Smooth muscle cell (in vitro differentiated cells): ENCODE data around the gene KCP. TPM values are rescaled to one million over a fixed set of nuclear protein-coding genes. Genes with fewer than 3 reads are reported as not detected.

Experiments used
- DNase-seq: peaks from one replicate; lab custom pipeline; 2025; ENCODE audit not compliant: unreplicated experiment; lab: John Stamatoyannopoulos, UW
- H2AFZ ChIP-seq: fragments of 200-600 bp; sonication (generic); 2 replicates; pipeline ENCODE4 v1.6.0; 2016; ENCODE audit warnings: antibody characterized with exemption, low read depth, mild to moderate bottlenecking
- H3F3A ChIP-seq: fragments of 200-600 bp; sonication (generic); 2 replicates; pipeline ENCODE4 v1.6.0; 2017; ENCODE audit warnings: antibody characterized with exemption, low read depth
- H3K27ac ChIP-seq: fragments of 200-600 bp; sonication (generic); 2 replicates; pipeline ENCODE4 v1.5.1; 2016; ENCODE audit warnings: low read depth, mild to moderate bottlenecking
- H3K27me3 ChIP-seq: fragments of 200-600 bp; sonication (generic); 2 replicates; pipeline ENCODE4 v1.6.1; 2016; ENCODE audit warnings: low read depth, mild to moderate bottlenecking
- H3K36me3 ChIP-seq: fragments of 200-600 bp; sonication (generic); 2 replicates; pipeline ENCODE4 v1.5.1; 2016; ENCODE audit warnings: low read depth
- H3K4me1 ChIP-seq: fragments of 200-600 bp; sonication (generic); 2 replicates; pipeline ENCODE4 v1.5.1; 2016; ENCODE audit warnings: low read depth
- H3K4me2 ChIP-seq: fragments of 200-600 bp; sonication (generic); 2 replicates; pipeline ENCODE4 v1.6.0; 2016; ENCODE audit warnings: mild to moderate bottlenecking
- H3K4me3 ChIP-seq: fragments of 200-600 bp; sonication (generic); 2 replicates; pipeline ENCODE4 v1.5.1; 2016; ENCODE audit warnings: mild to moderate bottlenecking
- H3K79me2 ChIP-seq: fragments of 200-600 bp; sonication (generic); 2 replicates; pipeline ENCODE4 v1.6.0; 2016; ENCODE audit warnings: low read depth, mild to moderate bottlenecking
- H3K9ac ChIP-seq: fragments of 200-600 bp; sonication (generic); 2 replicates; pipeline ENCODE4 v1.6.0; 2016; ENCODE audit warnings: low read depth
- H3K9me3 ChIP-seq: fragments of 200-600 bp; sonication (generic); replicated peaks from 2 replicates; pipeline ENCODE4 v1.5.1; 2016; ENCODE audit warnings: low read depth
- H4K20me1 ChIP-seq: fragments of 200-600 bp; sonication (generic); 2 replicates; pipeline ENCODE4 v1.6.0; 2016; ENCODE audit warnings: low read depth
- WGBS: methylation state at CpG from one replicate; pipeline ENCODE4 v1.1.7; 2016; ENCODE audit warnings: low lambda C conversion rate; 5-methylcytosine and 5-hydroxymethylcytosine counted together
- polyA plus RNA-seq: library from polyadenylated mRNA; unstranded; fragments of >200 nt; fragmentation: Nextera tagmentation; extraction: Ambion mirVana; gene quantifications from 2 replicates; pipeline ENCODE4 v1.2.1, GENCODE V29; 2016
- total RNA-seq: library from RNA; depleted of rRNA; stranded (reverse); fragments of >200 nt; gene quantifications from 2 replicates; pipeline ENCODE4 v1.2.3, GENCODE V29; 2014
- TF ChIP-seq, protein P1 (sequence below): fragments of 200-600 bp; sonication (generic); IDR thresholded peaks from 2 replicates; pipeline ENCODE4 v1.5.1; 2017; ENCODE audit warnings: borderline replicate concordance, mild to moderate bottlenecking, antibody characterized with exemption; ENCODE audit not compliant: insufficient read depth, poor library complexity, severe bottlenecking

KCP gene
- total and polyA plus RNA-seq, 2 experiments from 2014 or later: 0.99 to 4.5 TPM

DNA sequence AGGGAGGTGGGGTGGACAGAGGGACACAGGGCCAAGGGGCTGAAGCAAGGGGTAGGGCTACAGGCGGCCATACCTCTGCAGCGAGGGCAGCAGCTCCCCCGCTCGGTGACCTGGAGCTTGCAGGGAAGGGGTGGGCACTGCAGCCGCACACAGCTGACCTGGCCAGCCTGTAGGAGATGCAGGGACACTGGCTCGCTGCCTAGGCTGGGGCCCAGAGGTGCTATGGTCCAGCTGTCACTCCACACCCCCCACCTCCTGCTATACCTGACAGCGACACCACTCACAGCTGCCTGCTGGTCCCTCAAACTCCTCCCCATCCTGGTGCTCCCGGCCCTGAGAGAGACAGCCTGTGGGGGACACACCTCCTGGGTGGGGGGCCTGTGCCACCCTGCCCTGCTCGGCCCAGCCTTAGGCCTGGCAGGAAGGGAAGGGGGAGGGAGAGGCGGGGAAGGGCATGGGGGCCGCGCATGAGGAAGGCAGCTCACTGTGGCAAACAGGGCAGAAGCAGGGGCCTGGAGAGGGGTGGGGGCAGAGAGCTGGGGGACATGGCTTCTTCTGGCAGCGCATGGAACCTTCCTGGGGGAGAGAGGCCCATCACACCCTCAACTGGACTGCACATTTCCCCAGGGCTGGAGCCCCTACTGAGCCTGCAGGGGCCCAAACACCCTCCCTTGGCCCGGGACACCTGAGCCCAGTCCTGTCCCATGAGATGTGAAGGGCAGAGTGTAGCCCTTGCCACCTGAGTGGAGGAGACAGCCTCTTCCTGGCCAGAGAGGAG lies 23.9 kb downstream of the KCP start:
- Histone ChIP-seq H3K4me2 (no peak overlapping the region), H4K20me1 (no peaks in the 10 kb centered on the region), H3K9ac (no peak overlapping the region), H3K4me3 (no peak overlapping the region), H3F3A (no peaks in the 10 kb centered on the region), H3K36me3 (no peaks in the 10 kb centered on the region), H3K27ac (no peak overlapping the region), H2AFZ (no peak overlapping the region), H3K27me3 (no peaks in the 10 kb centered on the region), H3K9me3 (no peaks in the 10 kb centered on the region), H3K4me1 (no peaks in the 10 kb centered on the region), H3K79me2 (no peaks in the 10 kb centered on the region)
- no peak for DNase-seq
- 87% methylated on average over 10 of the region's 14 CpGs for whole genome bisulfite sequencing
- TF ChIP-seq, protein P1, sequence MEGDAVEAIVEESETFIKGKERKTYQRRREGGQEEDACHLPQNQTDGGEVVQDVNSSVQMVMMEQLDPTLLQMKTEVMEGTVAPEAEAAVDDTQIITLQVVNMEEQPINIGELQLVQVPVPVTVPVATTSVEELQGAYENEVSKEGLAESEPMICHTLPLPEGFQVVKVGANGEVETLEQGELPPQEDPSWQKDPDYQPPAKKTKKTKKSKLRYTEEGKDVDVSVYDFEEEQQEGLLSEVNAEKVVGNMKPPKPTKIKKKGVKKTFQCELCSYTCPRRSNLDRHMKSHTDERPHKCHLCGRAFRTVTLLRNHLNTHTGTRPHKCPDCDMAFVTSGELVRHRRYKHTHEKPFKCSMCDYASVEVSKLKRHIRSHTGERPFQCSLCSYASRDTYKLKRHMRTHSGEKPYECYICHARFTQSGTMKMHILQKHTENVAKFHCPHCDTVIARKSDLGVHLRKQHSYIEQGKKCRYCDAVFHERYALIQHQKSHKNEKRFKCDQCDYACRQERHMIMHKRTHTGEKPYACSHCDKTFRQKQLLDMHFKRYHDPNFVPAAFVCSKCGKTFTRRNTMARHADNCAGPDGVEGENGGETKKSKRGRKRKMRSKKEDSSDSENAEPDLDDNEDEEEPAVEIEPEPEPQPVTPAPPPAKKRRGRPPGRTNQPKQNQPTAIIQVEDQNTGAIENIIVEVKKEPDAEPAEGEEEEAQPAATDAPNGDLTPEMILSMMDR: no peak

DNA sequence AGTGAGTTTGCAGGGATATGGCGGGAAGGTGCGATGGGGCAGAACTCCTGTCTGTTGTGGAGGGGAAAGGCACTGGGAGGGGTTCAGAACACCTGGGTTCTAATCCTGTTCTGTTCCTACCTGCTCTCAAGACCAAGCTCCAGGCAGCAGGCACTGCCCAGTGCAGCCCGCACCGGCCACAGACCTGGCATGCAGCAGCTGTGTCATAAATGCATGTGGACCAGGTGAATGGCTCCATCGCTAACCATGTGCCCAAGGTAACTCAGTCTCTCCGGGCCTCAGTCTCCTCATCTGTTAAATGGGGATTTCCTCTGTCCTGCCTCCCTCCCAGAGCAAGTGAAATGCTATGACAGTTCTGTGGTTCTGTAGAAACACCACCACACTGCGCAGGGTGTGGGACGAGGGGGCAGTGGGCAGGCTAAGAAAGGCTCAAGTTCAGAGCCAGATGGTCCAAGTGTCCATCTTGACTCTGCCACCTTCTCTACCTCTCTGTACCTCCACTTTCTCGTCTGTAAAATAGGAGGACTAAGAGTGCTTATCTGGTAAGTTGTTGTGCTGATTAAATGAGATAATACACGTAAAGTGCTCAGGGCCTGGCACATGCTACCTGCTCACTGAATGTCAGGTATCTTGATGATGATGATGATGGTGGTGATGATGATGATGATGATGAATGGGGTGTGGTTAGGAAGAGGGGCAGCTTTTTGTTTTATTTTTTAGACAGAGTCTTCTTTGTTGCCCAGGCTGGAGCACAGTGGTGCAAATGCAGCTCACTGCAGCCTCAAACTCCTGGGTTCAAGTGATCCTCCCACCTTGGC lies 24.9 kb downstream of the KCP start:
- H3K4me2 ChIP-seq: no peak overlapping the region
- no peaks in the 10 kb centered on the region for H3F3A ChIP-seq
- H3K9me3 ChIP-seq: no peaks in the 10 kb centered on the region
- no peak overlapping the region for H3K4me3 ChIP-seq
- WGBS: 95% methylated on average over 10 of the region's 10 CpGs
- no peak overlapping the region for H3K9ac ChIP-seq
- TF ChIP-seq, protein P1: no peak
- no peaks in the 10 kb centered on the region for H3K79me2 ChIP-seq
- no peak for DNase-seq
- no peaks in the 10 kb centered on the region for H4K20me1 ChIP-seq
- H3K4me1 ChIP-seq: no peaks in the 10 kb centered on the region
- no peaks in the 10 kb centered on the region for H3K27me3 ChIP-seq
- H3K36me3 ChIP-seq: no peaks in the 10 kb centered on the region
- no peak overlapping the region for H2AFZ ChIP-seq
- no peak overlapping the region for H3K27ac ChIP-seq

DNA sequence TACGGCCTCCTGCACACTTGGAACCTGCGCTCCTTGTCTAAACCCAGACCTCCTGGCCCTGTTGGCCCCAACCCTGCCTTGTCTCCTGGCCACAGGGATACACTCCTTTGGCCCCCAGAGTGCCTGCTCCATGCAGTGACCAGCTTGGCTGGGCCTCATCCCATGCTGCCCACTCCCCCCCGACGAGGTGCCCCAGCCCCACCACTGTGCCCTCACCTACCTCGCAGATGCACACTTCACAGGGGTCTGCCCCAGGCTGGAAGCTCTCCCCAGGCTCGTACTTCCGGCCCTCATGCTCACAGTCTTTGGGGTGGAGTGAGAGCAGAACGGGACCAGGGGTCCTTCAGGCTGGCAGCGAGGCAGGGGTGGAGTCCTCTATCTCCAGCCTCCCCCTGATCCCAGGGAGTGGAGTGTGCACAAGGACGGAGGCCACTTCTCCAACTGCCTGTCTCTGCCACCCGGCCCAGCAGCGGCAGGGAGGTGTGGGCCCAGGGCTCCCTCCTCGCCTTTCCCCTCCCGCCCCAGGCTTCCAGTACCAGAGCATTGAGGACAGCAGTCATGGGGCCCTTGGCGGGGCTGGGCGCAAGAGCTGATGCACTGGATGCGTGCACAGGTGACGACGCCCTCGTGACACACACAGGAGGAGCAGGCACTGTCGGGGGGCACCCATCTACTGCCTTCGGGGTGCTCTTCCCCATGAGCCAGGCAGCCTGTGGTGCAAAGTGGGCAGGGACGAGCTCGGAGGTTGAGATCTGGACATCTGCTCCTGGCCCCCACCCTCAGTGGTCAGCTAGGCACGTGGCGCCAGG lies 25.7 kb downstream of the KCP start:
- 88% methylated on average over 26 of the region's 26 CpGs for WGBS
- no peaks in the 10 kb centered on the region for H4K20me1 ChIP-seq

More for the DNA sequence above, 25.7 kb downstream of the KCP start:
- Histone ChIP-seq H3K36me3 (no peaks in the 10 kb centered on the region), H3K79me2 (no peaks in the 10 kb centered on the region), H2AFZ (no peak overlapping the region), H3K9ac (no peak overlapping the region), H3K4me1 (no peaks in the 10 kb centered on the region), H3K4me2 (no peak overlapping the region), H3K4me3 (no peak overlapping the region), H3F3A (no peaks in the 10 kb centered on the region), H3K9me3 (no peaks in the 10 kb centered on the region), H3K27me3 (no peaks in the 10 kb centered on the region), H3K27ac (no peak overlapping the region)
- TF ChIP-seq, protein P1: no peak
- no peak for DNase-seq
